ENCODE data around the gene CCN2. TPM values are rescaled to one million over a fixed set of nuclear protein-coding genes. Genes with fewer than 3 reads are reported as not detected.

The CCN2 gene, protein sequence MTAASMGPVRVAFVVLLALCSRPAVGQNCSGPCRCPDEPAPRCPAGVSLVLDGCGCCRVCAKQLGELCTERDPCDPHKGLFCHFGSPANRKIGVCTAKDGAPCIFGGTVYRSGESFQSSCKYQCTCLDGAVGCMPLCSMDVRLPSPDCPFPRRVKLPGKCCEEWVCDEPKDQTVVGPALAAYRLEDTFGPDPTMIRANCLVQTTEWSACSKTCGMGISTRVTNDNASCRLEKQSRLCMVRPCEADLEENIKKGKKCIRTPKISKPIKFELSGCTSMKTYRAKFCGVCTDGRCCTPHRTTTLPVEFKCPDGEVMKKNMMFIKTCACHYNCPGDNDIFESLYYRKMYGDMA
- 1,502 TPM for polyA plus RNA-seq (2013, experiment 1 of 2; ENCODE audit: insufficient read length)
- 1,505 TPM for polyA plus RNA-seq (2013, experiment 2 of 2; ENCODE audit: insufficient read length)

DNA sequence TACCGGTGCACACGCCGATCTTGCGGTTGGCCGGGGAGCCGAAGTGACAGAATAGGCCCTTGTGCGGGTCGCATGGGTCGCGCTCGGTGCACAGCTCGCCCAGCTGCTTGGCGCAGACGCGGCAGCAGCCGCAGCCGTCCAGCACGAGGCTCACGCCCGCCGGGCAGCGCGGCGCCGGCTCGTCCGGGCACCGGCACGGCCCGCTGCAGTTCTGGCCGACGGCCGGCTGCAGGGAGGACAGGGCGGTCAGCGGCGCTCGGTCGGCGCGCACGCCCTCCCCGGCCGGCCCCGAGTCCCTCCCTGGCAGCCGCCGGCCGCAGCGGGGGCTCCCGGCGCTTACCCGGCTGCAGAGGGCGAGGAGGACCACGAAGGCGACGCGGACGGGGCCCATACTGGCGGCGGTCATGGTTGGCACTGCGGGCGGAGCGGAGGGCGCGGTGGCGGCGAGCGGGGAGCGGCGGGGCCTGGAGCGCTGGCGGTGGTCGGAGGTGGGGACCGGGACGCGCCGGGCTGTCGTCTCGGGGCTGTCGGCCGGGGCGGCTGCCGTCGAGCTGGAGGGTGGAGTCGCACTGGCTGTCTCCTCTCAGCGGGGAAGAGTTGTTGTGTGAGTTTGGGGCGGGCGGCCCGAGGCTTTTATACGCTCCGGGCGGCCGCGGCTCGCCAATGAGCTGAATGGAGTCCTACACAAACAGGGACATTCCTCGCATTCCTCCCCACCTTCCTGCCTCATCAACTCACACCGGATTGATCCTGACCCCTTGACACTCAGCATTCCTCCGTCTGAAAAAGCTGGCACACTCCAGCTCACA is at the start of gene CCN2:
Gene CCN2, minus strand, starts transcription at position 606 of the 809 bp plus-strand sequence. Its CDS starts 200 bp downstream, at position 406.
- DNase-seq = peak; percentile 100

DNA sequence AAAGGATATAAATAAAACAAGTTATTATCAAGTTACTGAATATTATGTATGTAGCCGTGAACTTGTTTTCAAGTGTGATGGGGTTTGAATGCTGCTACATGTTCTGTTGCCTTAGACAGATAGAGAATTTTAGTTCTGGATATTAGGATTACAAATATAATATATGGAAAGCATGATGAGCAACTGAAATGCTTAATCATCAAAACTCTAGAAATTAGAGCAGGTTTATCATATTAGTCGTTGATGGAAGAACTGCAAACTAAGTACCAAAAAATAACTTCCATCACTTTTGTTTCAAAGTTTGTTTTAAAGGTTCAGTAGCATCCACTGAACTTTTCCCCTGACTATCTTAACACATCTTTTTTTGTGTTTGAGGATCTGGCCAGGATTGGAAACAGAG is 49.1 kb upstream of the CCN2 start:
- no peak for DNase-seq

- DNase-seq = peak; percentile 15
Measured at GRCh38 chr6:131999545-132000146, 48.5 kb upstream of the CCN2 start.

DNA sequence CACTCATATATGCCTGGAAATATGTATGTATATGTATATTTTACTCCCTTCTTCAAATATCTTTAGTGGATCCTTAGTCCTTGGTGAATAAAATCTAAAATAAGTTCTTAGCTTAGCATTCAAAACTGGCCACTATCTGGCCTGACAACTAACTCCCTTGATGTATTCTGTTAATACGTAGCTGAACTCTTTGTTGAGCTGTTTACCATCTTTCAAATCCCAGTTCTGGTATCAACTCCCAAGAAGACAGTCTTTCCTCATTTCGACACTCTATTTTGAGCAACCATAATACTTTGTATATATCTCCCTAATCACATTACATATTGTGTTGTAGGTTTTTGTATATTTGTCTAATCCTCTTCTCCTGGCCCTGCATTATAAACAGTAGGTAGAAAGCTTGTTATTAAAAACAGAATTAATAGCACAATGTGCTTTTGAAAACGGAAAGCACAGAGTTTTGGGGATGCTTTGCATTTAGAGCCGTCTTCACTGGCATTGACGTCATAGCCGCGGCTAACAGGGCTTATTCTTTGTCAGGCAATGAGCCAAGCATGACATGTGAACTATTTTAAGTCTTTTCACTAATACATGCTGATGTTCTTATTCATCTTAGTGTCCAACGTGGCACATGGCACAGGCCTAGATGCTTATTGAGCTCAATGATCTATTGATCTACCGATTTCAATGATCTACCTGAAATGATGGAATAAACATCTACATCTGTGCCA is 47.2 kb upstream of the CCN2 start:
- peak; percentile 85 for DNase-seq

GRCh38 chr6:131997429-131998153 is 46.4 kb upstream of the CCN2 start:
- peak; percentile 35 for DNase-seq

DNA sequence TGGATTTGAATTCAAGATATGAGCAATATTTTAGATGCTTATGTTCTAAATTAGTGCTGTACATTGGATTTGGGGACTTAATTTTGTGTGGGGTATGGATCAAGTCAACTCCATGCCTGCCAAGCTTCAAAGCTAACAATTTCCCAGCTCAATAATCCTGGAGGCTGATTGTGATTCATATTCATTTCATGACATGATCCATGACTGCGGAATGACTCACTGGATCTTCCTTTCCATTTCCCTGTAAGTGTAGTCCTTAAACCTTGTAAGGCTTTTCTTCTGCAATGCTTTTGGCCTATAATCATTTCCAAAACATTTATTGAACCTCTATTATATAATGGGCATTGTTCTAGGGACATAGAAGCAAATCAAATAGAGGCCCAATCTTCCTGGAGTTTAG is 44.7 kb upstream of the CCN2 start:
- DNase-seq = peak; percentile 93

DNA sequence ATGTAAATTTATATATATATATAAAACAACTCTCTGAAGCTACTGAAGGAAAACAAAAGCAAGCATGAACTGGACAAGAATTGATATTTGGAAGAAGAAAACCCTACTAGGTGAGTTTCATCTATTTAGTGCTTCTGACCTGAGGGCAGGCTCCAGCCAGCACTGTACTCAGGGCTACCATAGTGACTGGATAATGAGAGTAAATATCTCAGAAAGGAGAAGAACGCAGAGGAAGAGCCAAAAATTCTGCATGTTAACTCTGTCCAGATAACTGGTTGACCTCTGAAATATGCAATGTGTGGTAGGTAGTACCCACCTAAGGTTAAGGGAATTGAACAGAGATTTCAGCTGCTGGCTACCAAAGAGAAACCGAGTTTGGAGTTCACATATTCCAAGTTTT is 41.4 kb upstream of the CCN2 start:
- no peak for DNase-seq

DNA sequence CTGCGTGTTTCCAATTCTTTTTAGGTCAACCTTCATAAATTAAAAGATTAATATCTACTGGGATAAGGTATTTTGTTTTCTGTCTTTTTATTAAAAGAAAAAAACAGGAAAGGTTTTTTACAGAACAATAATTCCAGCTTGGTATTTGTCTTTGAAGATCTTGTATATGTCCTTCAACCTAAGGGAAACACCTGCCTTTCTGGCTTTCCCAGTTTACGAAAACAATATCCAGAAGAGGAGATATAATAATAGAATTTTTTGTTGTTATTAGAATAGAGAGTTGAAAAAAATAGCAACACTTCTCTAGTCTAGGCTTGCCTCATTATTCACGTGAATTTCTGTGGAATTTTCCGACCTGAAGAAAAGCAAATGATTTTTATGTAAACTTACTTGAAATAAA is 37.9 kb upstream of the CCN2 start:
- no peak for DNase-seq

DNA sequence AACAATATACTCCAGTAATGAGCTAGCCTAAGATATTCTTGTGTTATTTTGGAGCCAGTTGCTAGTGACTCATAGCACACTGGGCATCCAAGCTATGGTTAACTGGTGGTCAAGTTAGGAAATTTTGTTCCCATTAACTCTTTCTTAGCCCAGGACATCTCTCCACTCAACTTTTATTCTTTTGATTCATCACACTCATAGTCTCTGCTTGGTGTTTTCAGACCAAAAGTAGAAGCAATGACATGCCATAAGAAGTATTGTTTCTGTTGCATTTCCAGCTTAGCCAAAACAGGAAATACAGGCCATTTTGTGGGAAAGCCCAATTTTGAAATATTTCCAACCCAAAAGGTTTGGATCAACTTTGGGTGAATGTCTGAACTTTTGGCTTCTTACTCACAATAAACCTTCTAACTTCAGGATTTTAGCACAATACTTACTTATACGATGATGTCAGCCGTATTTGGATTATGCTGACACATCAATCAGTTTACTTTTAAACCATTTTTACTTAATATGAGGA is 31.6 kb upstream of the CCN2 start:
- DNase-seq = peak; percentile 92

DNA sequence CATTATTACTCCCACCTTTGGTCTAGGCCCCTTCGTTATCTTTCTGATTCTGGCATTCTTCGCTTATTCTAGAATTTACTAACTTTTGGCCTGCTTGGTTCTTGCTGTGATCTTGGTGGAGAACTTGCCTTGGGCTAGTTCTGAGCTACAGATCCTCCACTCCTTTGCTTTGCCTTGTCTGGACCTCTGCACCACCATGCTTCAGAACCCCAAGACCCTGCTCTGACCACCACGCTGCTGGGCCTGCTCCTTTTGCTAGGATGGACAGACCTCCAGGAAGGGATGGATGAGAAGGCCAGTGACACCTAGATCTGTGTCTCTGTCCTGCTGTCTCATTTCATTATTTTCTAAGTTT is 30.4 kb upstream of the CCN2 start:
- no peak for DNase-seq

- DNase-seq = no peak
Measured at GRCh38 chr6:131980791-131981623, 29.8 kb upstream of the CCN2 start.

DNA sequence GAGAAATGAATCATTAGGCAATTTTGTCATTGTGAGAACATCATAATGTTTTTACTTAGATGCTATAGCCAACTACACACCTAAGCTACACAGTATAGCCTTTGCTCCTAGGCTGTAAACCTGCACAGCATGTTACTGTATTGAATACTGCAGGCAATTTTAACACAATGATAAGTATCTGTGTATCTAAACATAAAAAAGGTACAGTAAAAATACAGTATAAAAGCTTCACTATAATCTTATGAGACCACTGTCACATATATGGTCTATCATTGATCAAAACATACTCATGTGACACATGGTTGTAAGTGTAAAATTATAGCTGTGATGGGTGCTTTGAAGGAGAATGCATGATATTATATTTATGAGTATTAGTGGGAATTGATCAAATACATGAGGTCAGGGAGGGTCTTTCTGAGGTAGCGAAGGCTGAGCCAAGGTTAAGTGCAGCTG is 29.2 kb upstream of the CCN2 start:
- no peak for DNase-seq

- peak; percentile 96 for DNase-seq
Measured at GRCh38 chr6:131979515-131980337, 28.6 kb upstream of the CCN2 start.

- DNase-seq = no peak
Measured at GRCh38 chr6:131978522-131978921, 27.4 kb upstream of the CCN2 start.

- peak; percentile 85 for DNase-seq
Measured at GRCh38 chr6:131976545-131977061, 25.4 kb upstream of the CCN2 start.

- DNase-seq = no peak
Measured at GRCh38 chr6:131972741-131973140, 21.6 kb upstream of the CCN2 start.

GRCh38 chr6:131970076-131970859 is 19.1 kb upstream of the CCN2 start:
- no peak for DNase-seq

GRCh38 chr6:131968656-131969055 is 17.5 kb upstream of the CCN2 start:
- DNase-seq = no peak

GRCh38 chr6:131967948-131968347 is 16.8 kb upstream of the CCN2 start:
- no peak for DNase-seq

All from fibroblast of skin of scalp (primary cell).